Measurements from ENCODE around the gene BORCS6.
A peak's percentile ranks its signal among the peaks of the same experiment; 100 is the strongest.

Gene BORCS6

DNA sequence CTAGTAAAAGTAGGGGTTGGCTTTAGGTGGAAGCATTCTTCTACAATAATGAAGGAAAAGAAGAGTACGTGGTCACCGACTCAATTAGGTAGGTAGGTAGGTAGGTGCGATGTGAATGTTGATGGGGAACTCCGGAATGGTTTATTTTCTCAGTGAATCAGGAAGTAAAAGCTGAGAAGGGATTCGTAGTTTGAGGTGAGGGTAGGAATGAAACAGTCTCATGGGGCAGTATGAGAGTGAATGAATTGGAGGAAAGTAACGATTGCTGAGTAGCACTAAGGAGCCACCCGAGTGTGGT, 51.7 kb downstream of the BORCS6 start:
- Histone ChIP-seq H3K4me2 (ENCODE audit: insufficient read depth, low read length, poor library complexity, severe bottlenecking) (peak overlapping the region; percentile 69), H3K14ac (ENCODE audit: low read length) (no peak overlapping the region), H4K8ac (ENCODE audit: low read depth, low read length) (no peak overlapping the region), H3K36me3 (replicated peaks in 1 of 2; ENCODE audit: control insufficient read depth in 2 of 2, insufficient read depth in 2 of 2, low read length in 2 of 2) (peaks cover 26 to 33% of the 10 kb centered on the region in 2 donors), H3K27me3 (ENCODE audit: control insufficient read depth in 3 of 3, insufficient read depth in 3 of 3, low read depth in 1 of 3, low read length in 3 of 3) (peaks cover 0 to 7% (median 0%) of the 10 kb centered on the region in 3 experiments), H3K9ac (ENCODE audit: low read depth, low read length, poor library complexity) (no peak overlapping the region), H2AK5ac (ENCODE audit: low read depth, low read length) (no peak overlapping the region), H3K9me3 (replicated peaks in 1 of 2; ENCODE audit: control insufficient read depth in 2 of 2, insufficient read depth in 1 of 2, low read depth in 1 of 2, low read length in 2 of 2) (no peaks in the 10 kb centered on the region), H2BK15ac (ENCODE audit: low read length) (no peak overlapping the region), H4K91ac (ENCODE audit: low read depth, low read length, poor library complexity) (no peak overlapping the region), H2AFZ (ENCODE audit: low read length) (peak overlapping the region; percentile 83), H3K18ac (ENCODE audit: low read length) (no peak overlapping the region), H2BK120ac (ENCODE audit: low read depth, low read length) (no peak overlapping the region), H3K79me1 (ENCODE audit: low read depth, low read length) (peaks cover 4% of the 10 kb centered on the region), H3K4me1 (ENCODE audit: control insufficient read depth in 2 of 2, insufficient read depth in 1 of 2, low read depth in 1 of 2, low read length in 2 of 2) (peaks cover 0 to 11% of the 10 kb centered on the region in 2 donors), H3K23ac (ENCODE audit: low read depth, low read length, poor library complexity) (no peak overlapping the region), H2BK5ac (ENCODE audit: low read length) (no peak overlapping the region), H3K27ac (replicated peaks; ENCODE audit: low read length) (peak overlapping the region; percentile 56), H3K4ac (ENCODE audit: low read length) (no peak overlapping the region), H3K4me3 (ENCODE audit: low read length in 2 of 2) (peak overlapping the region; percentile 49 to 79), H2BK12ac (ENCODE audit: low read length) (no peak overlapping the region)
- no CpG with 5 or more reads among the region's 7 CpGs for WGBS, 2 donors (ENCODE audit: extremely low coverage in 2 of 2, insufficient read length in 2 of 2, insufficient replicate concordance in 1 of 2)
- no peak for DNase-seq (ENCODE audit: low spot score)
